CD4-positive, alpha-beta T cell treated with Interleukin-4 for 4 hours (primary cell): ENCODE results near the gene AGTRAP.
A peak's percentile ranks its signal among the peaks of the same experiment; 100 is the strongest.

ENCODE experiments used
- DNase-seq: peaks from one replicate; pipeline ENCODE4 v3.0.0-alpha.2; 2020

The AGTRAP gene

GRCh38 chr1:11784993-11785769 is 49.2 kb downstream of the AGTRAP start:
- DNase-seq = peak; percentile 19

- DNase-seq = no peak
These were observed 50.2 kb downstream of the AGTRAP start for GRCh38 chr1:11786168-11786567.

DNA sequence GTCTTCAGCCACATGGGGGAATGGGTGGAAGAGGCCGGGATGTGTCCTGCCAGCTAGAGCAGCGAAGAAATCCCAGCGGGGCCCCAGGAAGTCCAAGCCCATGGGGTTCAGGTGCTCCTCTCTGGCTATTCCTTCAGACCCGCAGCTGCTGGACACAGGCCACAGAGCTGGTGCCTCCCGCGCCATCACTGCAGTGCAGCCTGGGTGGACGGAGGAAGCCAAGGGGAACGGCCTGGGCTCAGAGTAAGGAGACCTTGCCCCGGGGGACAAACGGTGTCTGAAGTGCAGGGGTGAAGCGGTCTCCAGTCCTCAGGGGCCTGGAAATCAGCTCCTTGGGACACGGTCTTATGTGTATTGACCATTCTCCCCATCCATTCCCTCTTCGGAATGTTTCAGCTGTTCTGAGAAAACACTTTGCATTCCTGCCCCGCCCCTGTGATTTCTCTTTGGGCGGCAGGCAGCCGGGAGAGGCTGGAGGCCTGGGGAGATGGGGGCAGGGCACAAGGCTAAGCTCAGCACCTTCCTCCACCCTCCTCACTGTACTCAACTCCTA is 51.4 kb downstream of the AGTRAP start:
- DNase-seq = no peak

DNA sequence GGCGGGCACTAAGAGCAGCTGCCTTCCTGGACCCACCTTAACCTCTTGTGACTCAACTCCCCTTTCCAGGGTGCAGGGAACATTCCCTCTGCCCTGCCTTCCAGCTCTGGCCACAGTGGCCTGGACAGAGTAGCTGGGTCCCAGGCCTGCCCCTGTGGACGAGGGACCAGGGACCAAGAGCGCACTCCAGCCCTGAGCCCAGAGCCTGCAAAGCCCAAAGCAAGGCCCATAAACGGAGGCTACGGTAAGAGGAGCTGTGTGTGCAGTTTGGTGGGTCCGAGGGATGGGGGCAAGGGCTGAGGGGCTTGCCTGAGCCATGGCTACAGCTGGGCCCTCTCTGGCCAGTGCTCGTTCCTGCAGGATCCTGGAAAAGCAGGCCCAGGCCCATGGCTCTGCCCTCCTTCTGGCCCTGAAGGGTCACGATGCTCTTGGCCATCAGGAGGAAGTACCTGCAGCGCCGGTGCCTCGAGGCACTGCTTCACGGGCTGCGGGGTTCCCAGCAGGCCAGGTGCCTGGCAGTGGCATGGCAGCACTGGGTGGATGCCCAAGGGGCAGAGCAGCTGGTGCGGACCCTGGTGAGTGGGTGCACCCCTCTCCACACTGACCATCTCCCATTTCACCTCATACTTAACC is 52.0 kb downstream of the AGTRAP start:
- no peak for DNase-seq

GRCh38 chr1:11788549-11789053 is 52.7 kb downstream of the AGTRAP start:
- no peak for DNase-seq

- no peak for DNase-seq
These were observed 53.5 kb downstream of the AGTRAP start for GRCh38 chr1:11789126-11790067.

DNA sequence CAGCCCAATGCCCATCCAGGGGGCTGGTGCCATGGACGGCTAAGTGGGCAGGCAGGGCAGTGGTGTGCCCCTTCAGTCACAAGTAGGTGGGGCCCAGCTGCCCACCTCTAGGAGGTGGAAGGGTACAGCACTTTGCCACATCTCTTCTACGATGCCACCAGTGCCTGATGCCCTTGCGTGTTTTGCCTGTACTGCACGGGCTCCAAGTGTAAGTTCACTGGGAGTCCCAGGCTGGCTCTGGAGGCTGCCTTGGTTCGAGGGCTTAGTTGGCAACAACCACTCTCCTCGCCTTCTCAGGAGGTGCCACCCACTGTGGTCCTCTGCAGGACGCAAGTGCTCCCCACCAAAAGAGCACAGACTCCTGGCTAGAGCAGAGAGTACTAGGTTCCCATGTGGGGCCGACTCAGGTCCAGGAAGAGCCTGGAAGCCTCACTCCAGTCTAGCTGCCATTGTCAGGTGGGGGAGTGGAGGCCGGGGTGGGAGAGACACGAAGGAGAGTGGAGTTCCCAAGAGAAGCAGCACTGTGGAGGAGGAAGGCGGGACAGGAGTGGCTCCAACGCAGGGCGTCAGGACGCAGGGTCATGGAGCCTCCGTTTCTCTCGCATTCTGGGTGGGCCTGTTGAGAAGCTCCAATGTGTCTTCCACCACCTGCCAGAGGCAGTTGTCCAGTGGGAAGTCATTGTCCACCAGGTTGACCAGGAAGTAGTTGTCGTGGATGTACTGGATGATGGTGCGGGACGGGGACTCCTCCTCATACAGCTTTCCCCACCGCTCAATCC is 54.4 kb downstream of the AGTRAP start:
- DNase-seq = no peak

DNA sequence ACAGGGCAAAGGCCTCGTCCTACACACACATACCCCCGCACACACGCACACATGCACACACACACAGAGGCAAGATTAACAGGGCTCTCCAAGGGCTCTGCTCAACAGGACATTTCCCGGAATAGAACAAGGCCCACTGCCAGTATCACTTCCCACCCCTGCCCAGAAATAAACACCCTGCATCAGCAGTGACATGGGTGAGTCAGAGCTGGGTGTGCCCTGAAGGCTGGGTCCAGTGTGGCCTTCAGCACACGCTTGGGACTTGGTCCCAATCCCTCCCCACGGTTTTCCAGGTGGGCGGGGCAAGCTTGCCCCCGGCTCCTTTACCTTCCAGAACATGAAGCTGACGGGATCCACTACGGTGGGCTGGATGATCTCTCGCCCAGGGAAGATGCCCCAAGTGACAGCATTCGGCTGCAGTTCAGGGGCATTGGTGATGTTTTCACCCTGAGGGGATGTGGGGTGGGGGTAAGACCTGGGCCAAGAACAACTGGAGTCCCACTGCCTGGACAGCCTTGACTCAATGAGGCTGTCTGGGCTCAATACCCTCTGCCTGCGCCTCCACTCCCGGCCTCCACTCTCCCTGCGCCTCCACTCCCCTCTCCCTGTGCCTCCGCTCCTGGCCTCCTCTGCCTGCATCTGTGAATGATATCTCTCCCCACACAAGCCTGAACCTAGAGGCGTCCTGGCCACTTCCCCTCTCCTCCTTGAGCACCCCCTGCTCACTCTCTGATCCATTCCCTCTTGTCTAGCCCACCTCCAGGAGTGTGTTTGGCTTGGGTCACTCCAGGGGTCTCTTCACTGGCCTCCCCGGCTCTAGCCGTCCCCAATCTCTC is 55.2 kb downstream of the AGTRAP start:
- DNase-seq = peak; percentile 17

DNA sequence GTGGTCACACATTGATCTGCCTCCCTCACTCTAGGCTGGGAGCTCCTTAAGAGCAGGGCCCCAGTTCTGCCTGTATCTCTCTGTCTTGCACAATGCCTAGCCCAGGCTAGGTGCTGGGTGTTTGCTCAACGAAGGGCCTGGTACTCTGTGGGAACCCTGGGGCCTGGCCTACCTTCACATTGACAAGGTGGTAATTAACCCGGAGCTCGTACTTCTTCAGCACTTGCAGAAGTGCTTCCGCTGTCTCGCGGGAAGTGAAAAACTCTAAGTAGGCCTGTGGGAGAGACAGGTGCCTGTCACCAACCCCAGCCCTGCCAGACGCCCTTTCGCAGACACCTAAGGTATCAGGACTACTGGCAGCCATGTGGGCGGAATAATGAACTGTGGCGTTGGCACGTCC is 56.2 kb downstream of the AGTRAP start:
- DNase-seq = no peak

- DNase-seq = no peak
These were observed 57.9 kb downstream of the AGTRAP start for GRCh38 chr1:11793819-11794218.

DNA sequence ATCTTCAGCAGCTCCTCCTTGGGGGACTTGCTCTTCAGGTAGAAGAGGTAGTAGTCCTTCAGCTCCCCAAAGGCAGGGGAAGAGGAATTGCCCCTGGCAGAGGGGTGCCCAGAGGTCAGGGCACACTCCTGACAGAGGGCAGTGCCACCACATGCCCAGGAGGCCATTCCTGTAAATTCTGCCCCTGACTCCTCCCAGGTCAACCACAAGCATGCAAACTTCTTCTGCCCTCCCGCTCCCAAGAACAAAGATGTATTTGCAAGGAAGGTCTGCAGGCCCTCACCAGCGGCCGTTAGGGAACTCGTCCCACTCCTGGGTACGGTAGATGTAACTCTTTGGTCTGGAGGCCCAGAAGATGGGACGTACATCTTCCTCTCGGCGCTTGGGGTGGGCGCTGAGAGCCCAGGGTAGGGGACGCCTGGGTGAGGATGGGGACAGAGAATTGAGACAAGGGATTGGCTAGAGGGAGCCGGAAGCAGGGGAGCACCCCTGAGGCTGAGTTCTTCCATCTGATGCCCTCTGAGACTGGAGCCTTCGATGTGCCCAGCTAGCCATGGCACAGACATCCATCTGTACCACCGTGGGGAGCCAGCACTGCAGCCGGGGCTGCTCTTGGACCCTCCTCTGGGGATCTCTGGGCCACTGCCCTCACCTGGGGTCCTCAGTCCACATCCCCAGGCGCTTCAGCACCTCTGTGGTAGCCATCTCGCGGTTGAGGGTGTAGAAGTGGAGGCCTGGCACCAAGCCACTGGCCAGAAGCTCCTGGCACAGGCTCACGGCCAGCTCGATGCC is 58.7 kb downstream of the AGTRAP start:
- DNase-seq = no peak

DNA sequence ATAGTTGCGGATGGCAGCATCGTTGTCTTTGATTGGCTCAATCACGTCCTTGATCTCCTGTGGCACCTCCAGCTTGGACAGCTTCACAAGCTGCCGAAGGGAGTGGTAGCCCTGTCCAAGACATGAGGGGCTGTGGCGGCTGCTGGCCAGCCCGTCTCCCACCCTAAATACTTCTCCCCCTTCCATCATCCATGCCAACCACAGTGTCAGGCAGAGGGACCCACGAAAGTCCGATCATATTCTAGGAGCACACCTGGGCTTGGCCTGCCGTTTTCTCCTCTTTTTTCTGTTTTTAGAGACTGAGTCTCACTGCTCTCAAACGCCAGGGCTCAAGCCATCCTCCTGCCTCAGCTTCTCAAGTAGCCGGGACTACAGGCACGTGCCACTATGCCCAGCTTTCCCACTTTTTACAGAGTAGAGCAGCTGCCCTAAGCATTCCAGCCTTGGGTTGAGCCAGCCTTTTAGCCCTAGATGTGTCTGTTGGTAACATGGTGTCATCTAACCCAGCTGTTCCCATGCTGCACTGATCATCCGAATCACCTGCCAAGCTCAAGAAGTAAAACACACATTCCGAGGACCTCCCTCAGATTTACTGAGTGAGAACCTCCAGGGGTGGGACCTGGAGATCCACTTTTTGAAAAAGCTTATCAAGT is 59.4 kb downstream of the AGTRAP start:
- DNase-seq = no peak

GRCh38 chr1:11796036-11796828 is 60.3 kb downstream of the AGTRAP start:
- DNase-seq = no peak

GRCh38 chr1:11797525-11798216 is 61.7 kb downstream of the AGTRAP start:
- DNase-seq = no peak

GRCh38 chr1:11799099-11799498 is 63.2 kb downstream of the AGTRAP start:
- no peak for DNase-seq

DNA sequence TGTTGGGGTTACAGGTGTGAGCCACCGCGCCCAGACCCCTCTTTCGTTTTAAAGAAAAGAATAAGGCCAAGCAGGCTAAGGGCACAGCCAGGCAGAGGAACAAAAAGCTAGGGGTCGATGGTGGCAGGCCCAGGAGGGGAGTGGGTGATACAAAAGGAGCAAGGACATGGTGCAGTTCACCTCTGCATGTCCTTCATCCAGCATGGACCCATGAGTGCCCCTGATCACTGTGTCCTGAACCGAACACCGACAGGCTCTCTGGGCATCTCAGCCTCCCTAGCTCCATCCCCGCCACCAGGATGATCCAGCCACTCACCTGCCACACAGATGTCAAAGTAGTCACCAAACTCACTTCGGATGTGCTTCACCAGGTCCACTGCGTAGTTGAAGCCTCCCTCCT is 64.0 kb downstream of the AGTRAP start:
- no peak for DNase-seq

DNA sequence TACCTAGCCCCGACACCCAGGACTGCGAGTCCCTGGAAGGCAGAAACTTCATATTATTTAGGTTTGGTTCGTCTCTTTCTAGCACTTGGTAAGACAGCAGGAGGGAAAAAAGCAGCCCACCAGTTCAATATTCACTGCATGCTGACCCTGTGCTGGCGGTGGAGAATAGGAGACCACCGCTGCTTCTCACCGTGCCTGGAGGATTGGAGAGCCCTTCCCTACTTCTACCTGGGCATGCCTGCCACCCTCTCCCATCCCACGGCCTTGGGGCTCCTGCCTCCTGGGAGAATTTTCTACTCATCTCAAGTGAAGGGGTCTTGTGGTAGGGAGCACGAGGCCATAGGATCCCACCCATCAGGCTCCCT is 64.4 kb downstream of the AGTRAP start:
- DNase-seq = no peak
